ENCODE data around the gene SLC27A2. TPM values are rescaled to one million over a fixed set of nuclear protein-coding genes. Genes with fewer than 3 reads are reported as not detected.

Gene SLC27A2
- total RNA-seq, 1 experiment from 2014 or later, result 7.0 TPM

DNA sequence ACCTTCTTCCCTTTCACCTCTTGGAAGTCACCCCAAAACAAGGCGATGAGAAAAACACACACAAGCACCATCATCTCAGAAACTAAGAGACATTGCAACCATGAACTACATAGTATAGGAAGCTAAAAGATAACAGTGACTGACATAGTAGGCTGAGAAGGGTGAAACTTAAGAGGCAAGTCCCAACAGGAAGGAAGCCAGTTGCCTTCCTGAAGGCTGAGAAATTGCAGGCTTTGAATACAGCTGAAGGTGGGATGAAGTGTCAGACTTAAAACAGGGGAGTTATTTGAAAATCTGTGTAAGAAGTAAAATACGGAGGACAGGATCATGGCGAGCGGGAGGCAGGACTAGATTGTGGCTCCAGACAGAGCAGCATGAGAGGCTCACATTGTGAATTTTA is 27.8 kb downstream of the SLC27A2 start:
- Histone ChIP-seq H2AK5ac (ENCODE audit: insufficient read length, low read length) (no peak overlapping the region), H3T11ph (ENCODE audit: low read length) (no peak overlapping the region), H3K56ac (ENCODE audit: insufficient read length, low read depth, low read length) (no peak overlapping the region), H3K23me2 (ENCODE audit: insufficient read length, low read depth, low read length, poor library complexity, severe bottlenecking) (no peaks in the 10 kb centered on the region), H2BK20ac (ENCODE audit: low read depth, low read length, poor library complexity, severe bottlenecking) (no peak overlapping the region), H3K14ac (ENCODE audit: insufficient read depth, low read length) (no peak overlapping the region), H3K18ac (ENCODE audit: insufficient read length, low read depth, low read length) (no peak overlapping the region), H3K27me3 (ENCODE audit: insufficient read depth, low read length) (no peaks in the 10 kb centered on the region), H4K5ac (ENCODE audit: insufficient read length, low read depth, low read length) (no peak overlapping the region), H3K4ac (ENCODE audit: low read depth, low read length) (no peak overlapping the region), H2BK12ac (ENCODE audit: insufficient read length, low read depth, low read length) (no peak overlapping the region), H3K79me2 (ENCODE audit: insufficient read depth, low read length) (no peaks in the 10 kb centered on the region), H3K4me1 (ENCODE audit: insufficient read depth, low read length) (no peaks in the 10 kb centered on the region), H4K91ac (ENCODE audit: insufficient read length, low read depth, low read length) (no peak overlapping the region), H3K79me1 (ENCODE audit: insufficient read depth, low read depth, low read length, poor library complexity, severe bottlenecking) (no peaks in the 10 kb centered on the region), H4K8ac (replicated peaks; ENCODE audit: insufficient read length, low read depth, low read length) (no peak overlapping the region), H3K27ac (ENCODE audit: insufficient read length, low read depth, low read length) (no peak overlapping the region), H3K9me3 (ENCODE audit: control insufficient read depth, low read depth, low read length) (no peaks in the 10 kb centered on the region), H3K23ac (ENCODE audit: insufficient read length, low read depth, low read length) (no peak overlapping the region), H3K4me2 (ENCODE audit: insufficient read depth, insufficient read length, low read length) (no peak overlapping the region), H2AFZ (ENCODE audit: low read length) (no peak overlapping the region), H2BK5ac (ENCODE audit: insufficient read length, low read length) (no peak overlapping the region), H2BK120ac (ENCODE audit: low read depth, low read length, poor library complexity, severe bottlenecking) (no peak overlapping the region), H2BK15ac (ENCODE audit: low read depth, low read length) (no peak overlapping the region), H3K9ac (ENCODE audit: extremely low read depth, insufficient read length, low read length) (no peak overlapping the region), H4K20me1 (ENCODE audit: control insufficient read depth, insufficient read depth, insufficient read length) (no peaks in the 10 kb centered on the region)
- WGBS (ENCODE audit: extremely low coverage, insufficient read length, low lambda C conversion rate), result no CpG with 5 or more reads among the region's 4 CpGs
- Mint-ChIP-seq H3K27me3 (ENCODE audit: low read depth) (no peaks in the 10 kb centered on the region), H3K27ac (0 out of 7 replicates have a peak overlapping the region, but pooled peaks of 1 of the 3 experiments have one; percentile 76), H3K9me3 (peaks cover 12% of the 10 kb centered on the region in 2 experiments; a peak in 4 of 5 replicates), H3K4me3 (no peak overlapping the region), H3K4me1 (peaks cover 14 to 15% of the 10 kb centered on the region in 2 experiments), H3K36me3 (ENCODE audit: insufficient read depth in 1 of 3, low read depth in 3 of 3) (peaks cover 10 to 22% (median 10%) of the 10 kb centered on the region in 3 experiments)
- no peak for DNase-seq
- TF ChIP-seq, protein P1, sequence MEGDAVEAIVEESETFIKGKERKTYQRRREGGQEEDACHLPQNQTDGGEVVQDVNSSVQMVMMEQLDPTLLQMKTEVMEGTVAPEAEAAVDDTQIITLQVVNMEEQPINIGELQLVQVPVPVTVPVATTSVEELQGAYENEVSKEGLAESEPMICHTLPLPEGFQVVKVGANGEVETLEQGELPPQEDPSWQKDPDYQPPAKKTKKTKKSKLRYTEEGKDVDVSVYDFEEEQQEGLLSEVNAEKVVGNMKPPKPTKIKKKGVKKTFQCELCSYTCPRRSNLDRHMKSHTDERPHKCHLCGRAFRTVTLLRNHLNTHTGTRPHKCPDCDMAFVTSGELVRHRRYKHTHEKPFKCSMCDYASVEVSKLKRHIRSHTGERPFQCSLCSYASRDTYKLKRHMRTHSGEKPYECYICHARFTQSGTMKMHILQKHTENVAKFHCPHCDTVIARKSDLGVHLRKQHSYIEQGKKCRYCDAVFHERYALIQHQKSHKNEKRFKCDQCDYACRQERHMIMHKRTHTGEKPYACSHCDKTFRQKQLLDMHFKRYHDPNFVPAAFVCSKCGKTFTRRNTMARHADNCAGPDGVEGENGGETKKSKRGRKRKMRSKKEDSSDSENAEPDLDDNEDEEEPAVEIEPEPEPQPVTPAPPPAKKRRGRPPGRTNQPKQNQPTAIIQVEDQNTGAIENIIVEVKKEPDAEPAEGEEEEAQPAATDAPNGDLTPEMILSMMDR (conservative IDR thresholded peaks at IDR 0.05), result no peak

All from H9 (cell line).